ENCODE results near the gene B3GNT5.
"Not testable (repeated sequence)": the region's sequence is repeated elsewhere in the genome, so short reads cannot be mapped to it uniquely, and the experiment has no call there.

Gene B3GNT5

GRCh38 chr3:183252973-183253527 lies at the start of gene B3GNT5:
TSS of gene B3GNT5 (plus strand) at chr3:183253253. CDS start at chr3:183269799, 16,546 bp downstream.
- DNase-seq (ENCODE audit: low read depth): peak; percentile 44

- DNase-seq (ENCODE audit: low read depth): no peak
These were observed 49.4 kb upstream of the B3GNT5 start for GRCh38 chr3:183203670-183204069.

GRCh38 chr3:183208260-183208659 lies 44.8 kb upstream of the B3GNT5 start:
- no peak for DNase-seq (ENCODE audit: low read depth)

GRCh38 chr3:183208800-183209199 lies 44.3 kb upstream of the B3GNT5 start:
- DNase-seq (ENCODE audit: low read depth): no peak

GRCh38 chr3:183210341-183210740 lies 42.7 kb upstream of the B3GNT5 start:
- no peak for DNase-seq (ENCODE audit: low read depth)

- DNase-seq (ENCODE audit: low read depth): peak; percentile 32
These were observed 42.2 kb upstream of the B3GNT5 start for GRCh38 chr3:183210862-183211341.

- DNase-seq (ENCODE audit: low read depth): no peak
These were observed 41.7 kb upstream of the B3GNT5 start for GRCh38 chr3:183211352-183211751.

- DNase-seq (ENCODE audit: low read depth): no peak
These were observed 41.0 kb upstream of the B3GNT5 start for GRCh38 chr3:183212096-183212495.

- DNase-seq (ENCODE audit: low read depth): no peak
These were observed 40.5 kb upstream of the B3GNT5 start for GRCh38 chr3:183212565-183212964.

- no peak for DNase-seq (ENCODE audit: low read depth)
These were observed 39.4 kb upstream of the B3GNT5 start for GRCh38 chr3:183213415-183214276.

GRCh38 chr3:183214277-183214612 lies 38.8 kb upstream of the B3GNT5 start:
- no peak for DNase-seq (ENCODE audit: low read depth)

GRCh38 chr3:183215591-183216202 lies 37.4 kb upstream of the B3GNT5 start:
- DNase-seq (ENCODE audit: low read depth): no peak

GRCh38 chr3:183217548-183218332 lies 35.3 kb upstream of the B3GNT5 start:
- DNase-seq (ENCODE audit: low read depth): no peak

- DNase-seq (ENCODE audit: low read depth): no peak
These were observed 34.2 kb upstream of the B3GNT5 start for GRCh38 chr3:183218826-183219225.

GRCh38 chr3:183220828-183221227 lies 32.2 kb upstream of the B3GNT5 start:
- DNase-seq (ENCODE audit: low read depth): no peak

GRCh38 chr3:183222631-183223235 lies 30.3 kb upstream of the B3GNT5 start:
- DNase-seq (ENCODE audit: low read depth): no peak

GRCh38 chr3:183224180-183224970 lies 28.7 kb upstream of the B3GNT5 start:
- peak; percentile 34 for DNase-seq (ENCODE audit: low read depth)

GRCh38 chr3:183226333-183226890 lies 26.6 kb upstream of the B3GNT5 start:
- no peak for DNase-seq (ENCODE audit: low read depth)

GRCh38 chr3:183227586-183227985 lies 25.5 kb upstream of the B3GNT5 start:
- peak; percentile 19 for DNase-seq (ENCODE audit: low read depth)

GRCh38 chr3:183229178-183229577 lies 23.9 kb upstream of the B3GNT5 start:
- no peak for DNase-seq (ENCODE audit: low read depth)

- not testable (repeated sequence) for DNase-seq (ENCODE audit: low read depth)
These were observed 22.8 kb upstream of the B3GNT5 start for GRCh38 chr3:183230251-183230650.
